Measurements from ENCODE around the gene NAGK.
"Not testable (repeated sequence)": the region's sequence is repeated elsewhere in the genome, so short reads cannot be mapped to it uniquely, and the experiment has no call there.

Gene NAGK

GRCh38 chr2:71068218-71069035, at the start of gene NAGK:
Gene NAGK (plus strand): TSS chr2:71068648. CDS start chr2:71068684, 36 bp downstream.
- peak; percentile 95 to 99 for DNase-seq

GRCh38 chr2:71019989-71020388, 48.5 kb upstream of the NAGK start:
- DNase-seq: not testable (repeated sequence)

GRCh38 chr2:71021394-71021793, 47.1 kb upstream of the NAGK start:
- DNase-seq: not testable (repeated sequence)

GRCh38 chr2:71023553-71024243, 44.8 kb upstream of the NAGK start:
- not testable (repeated sequence) for DNase-seq

- DNase-seq: not testable (repeated sequence)
Measured at GRCh38 chr2:71036296-71036695, 32.2 kb upstream of the NAGK start.

- DNase-seq: no peak
Measured at GRCh38 chr2:71042287-71042686, 26.2 kb upstream of the NAGK start.

- no peak for DNase-seq
Measured at GRCh38 chr2:71043531-71044407, 24.7 kb upstream of the NAGK start.

GRCh38 chr2:71045151-71045550, 23.3 kb upstream of the NAGK start:
- no peak for DNase-seq

- DNase-seq: no peak
Measured at GRCh38 chr2:71045865-71046548, 22.4 kb upstream of the NAGK start.

- DNase-seq: no peak
Measured at GRCh38 chr2:71048096-71048495, 20.4 kb upstream of the NAGK start.

- not testable (repeated sequence) for DNase-seq
Measured at GRCh38 chr2:71049704-71050360, 18.6 kb upstream of the NAGK start.

- not testable (repeated sequence) for DNase-seq
Measured at GRCh38 chr2:71055206-71055740, 13.2 kb upstream of the NAGK start.

GRCh38 chr2:71060211-71060610, 8.2 kb upstream of the NAGK start:
- DNase-seq: no peak

- DNase-seq: peak in 1 of 2 donors; percentile 2
Measured at GRCh38 chr2:71060871-71061270, 7.6 kb upstream of the NAGK start.

- DNase-seq: no peak
Measured at GRCh38 chr2:71063216-71063615, 5.2 kb upstream of the NAGK start.

- no peak for DNase-seq
Measured at GRCh38 chr2:71064110-71064611, 4.3 kb upstream of the NAGK start.

GRCh38 chr2:71064754-71065621, 3.5 kb upstream of the NAGK start:
- peak in 1 of 2 donors; percentile 41 for DNase-seq

- no peak for DNase-seq
Measured at GRCh38 chr2:71066856-71067255, 1.6 kb upstream of the NAGK start.

- DNase-seq: no peak
Measured at GRCh38 chr2:71067567-71068217, 756 bp upstream of the NAGK start.

- DNase-seq: no peak
Measured at GRCh38 chr2:71069376-71069775, 928 bp downstream of the NAGK start.
